Dedifferentiated amniotic fluid mesenchymal stem cell (primary cell): Measurements from ENCODE around the gene CDC25A.
"Not testable (repeated sequence)": the region's sequence is repeated elsewhere in the genome, so short reads cannot be mapped to it uniquely, and the experiment has no call there.

Experiments used
- DNase-seq: peaks from one replicate; pipeline ENCODE4 v3.0.0-alpha.2; 2016; ENCODE audit errors: extremely low spot score

CDC25A gene

GRCh38 chr3:48140936-48141603 is 47.1 kb downstream of the CDC25A start:
- DNase-seq = no peak

GRCh38 chr3:48140336-48140757 is 47.9 kb downstream of the CDC25A start:
- no peak for DNase-seq

- no peak for DNase-seq
Measured at GRCh38 chr3:48137425-48137999, 50.7 kb downstream of the CDC25A start.

GRCh38 chr3:48135552-48136495 is 52.4 kb downstream of the CDC25A start:
- DNase-seq = no peak

GRCh38 chr3:48130321-48130904 is 57.8 kb downstream of the CDC25A start:
- peak; percentile 68 for DNase-seq

- DNase-seq = no peak
Measured at GRCh38 chr3:48129921-48130320, 58.3 kb downstream of the CDC25A start.

GRCh38 chr3:48128774-48129173 is 59.4 kb downstream of the CDC25A start:
- DNase-seq = no peak

- no peak for DNase-seq
Measured at GRCh38 chr3:48125886-48126622, 62.2 kb downstream of the CDC25A start.

- peak; percentile 82 for DNase-seq
Measured at GRCh38 chr3:48125013-48125705, 63.1 kb downstream of the CDC25A start.

- no peak for DNase-seq
Measured at GRCh38 chr3:48123346-48123745, 64.9 kb downstream of the CDC25A start.

- DNase-seq = no peak
Measured at GRCh38 chr3:48122504-48122903, 65.7 kb downstream of the CDC25A start.

- DNase-seq = no peak
Measured at GRCh38 chr3:48120223-48120622, 68.0 kb downstream of the CDC25A start.

GRCh38 chr3:48119505-48120193 is 68.6 kb downstream of the CDC25A start:
- DNase-seq = peak; percentile 54

- no peak for DNase-seq
Measured at GRCh38 chr3:48118928-48119327, 69.3 kb downstream of the CDC25A start.

GRCh38 chr3:48118322-48118721 is 69.9 kb downstream of the CDC25A start:
- DNase-seq = no peak

- no peak for DNase-seq
Measured at GRCh38 chr3:48112813-48113212, 75.4 kb downstream of the CDC25A start.

- not testable (repeated sequence) for DNase-seq
Measured at GRCh38 chr3:48112108-48112791, 76.0 kb downstream of the CDC25A start.

- no peak for DNase-seq
Measured at GRCh38 chr3:48110463-48110862, 77.8 kb downstream of the CDC25A start.

GRCh38 chr3:48107227-48107626 is 81.0 kb downstream of the CDC25A start:
- no peak for DNase-seq
